OCI-LY7 (cell line): Measurements from ENCODE around the gene HTT-AS.

Experiments
- EZH2phosphoT487 ChIP-seq: fragments of 200-600 bp; sonication (generic); IDR thresholded peaks from 2 replicates; pipeline ENCODE4 v1.6.1; 2018; ENCODE audit warnings: low read depth, borderline replicate concordance, mild to moderate bottlenecking, mixed run types, antibody characterized with exemption, low read length, moderate library complexity, mixed read lengths
- TF ChIP-seq, protein P1 (sequence below): fragments of 200-600 bp; sonication (generic); conservative IDR thresholded peaks from 2 replicates; pipeline ENCODE4 v1.5.1; 2014; ENCODE audit warnings: mild to moderate bottlenecking, antibody characterized with exemption, low read length, moderate library complexity, mixed read lengths

DNA sequence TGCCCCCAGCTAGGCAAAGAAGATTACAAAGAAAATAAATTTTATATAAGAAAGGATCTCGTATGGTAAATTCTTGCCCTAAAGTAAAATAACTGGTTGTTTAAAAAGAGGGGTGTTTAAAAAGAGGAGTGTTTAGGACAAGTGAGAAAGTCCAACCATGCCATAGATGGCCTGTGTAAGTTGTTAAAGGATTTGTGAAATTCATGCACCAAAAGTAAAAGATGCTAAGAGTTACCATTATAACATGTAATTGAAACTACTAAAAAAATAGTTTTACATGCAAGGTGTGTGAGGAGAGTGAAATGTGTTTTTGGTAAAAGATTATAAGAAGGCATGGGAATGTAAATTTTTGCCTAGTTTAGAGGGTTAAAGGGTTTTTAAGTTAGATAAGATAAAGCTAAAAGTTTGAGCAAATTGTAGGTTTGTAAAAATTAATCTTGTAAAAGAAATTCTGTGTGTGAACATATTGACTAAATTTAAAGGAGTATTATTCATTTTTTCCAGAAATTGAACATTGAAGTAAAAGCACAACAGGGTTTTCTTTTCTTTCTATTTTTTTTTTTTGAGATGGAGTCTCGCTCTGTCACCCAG is 20.1 kb downstream of the HTT-AS start:
- TF ChIP-seq, protein P1, sequence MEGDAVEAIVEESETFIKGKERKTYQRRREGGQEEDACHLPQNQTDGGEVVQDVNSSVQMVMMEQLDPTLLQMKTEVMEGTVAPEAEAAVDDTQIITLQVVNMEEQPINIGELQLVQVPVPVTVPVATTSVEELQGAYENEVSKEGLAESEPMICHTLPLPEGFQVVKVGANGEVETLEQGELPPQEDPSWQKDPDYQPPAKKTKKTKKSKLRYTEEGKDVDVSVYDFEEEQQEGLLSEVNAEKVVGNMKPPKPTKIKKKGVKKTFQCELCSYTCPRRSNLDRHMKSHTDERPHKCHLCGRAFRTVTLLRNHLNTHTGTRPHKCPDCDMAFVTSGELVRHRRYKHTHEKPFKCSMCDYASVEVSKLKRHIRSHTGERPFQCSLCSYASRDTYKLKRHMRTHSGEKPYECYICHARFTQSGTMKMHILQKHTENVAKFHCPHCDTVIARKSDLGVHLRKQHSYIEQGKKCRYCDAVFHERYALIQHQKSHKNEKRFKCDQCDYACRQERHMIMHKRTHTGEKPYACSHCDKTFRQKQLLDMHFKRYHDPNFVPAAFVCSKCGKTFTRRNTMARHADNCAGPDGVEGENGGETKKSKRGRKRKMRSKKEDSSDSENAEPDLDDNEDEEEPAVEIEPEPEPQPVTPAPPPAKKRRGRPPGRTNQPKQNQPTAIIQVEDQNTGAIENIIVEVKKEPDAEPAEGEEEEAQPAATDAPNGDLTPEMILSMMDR: no peak
- TF ChIP-seq EZH2phosphoT487: no peak
